ENCODE data around the gene MANBA.
"Not testable (repeated sequence)": the region's sequence is repeated elsewhere in the genome, so short reads cannot be mapped to it uniquely, and the experiment has no call there.

The MANBA gene

GRCh38 chr4:102730968-102731533 lies 29.7 kb downstream of the MANBA start:
- in situ Hi-C loops (cut with HindIII; ENCODE audit: low pct_unique_long_range_greater_than_20kb, low sequenced_read_pairs), result no loop called here
- peak in 1 of 2 experiments; percentile 29 for DNase-seq (ENCODE audit: low read depth in 1 of 2, low spot score in 1 of 2)
- no peak for TF ChIP-seq JUND (IDR thresholded peaks at IDR 0.05; ENCODE audit: low read depth)

GRCh38 chr4:102729486-102729885 lies 31.3 kb downstream of the MANBA start:
- DNase-seq (ENCODE audit: low read depth in 1 of 2, low spot score in 1 of 2); in situ Hi-C loops (cut with HindIII; ENCODE audit: low pct_unique_long_range_greater_than_20kb, low sequenced_read_pairs): not testable (repeated sequence)

DNA sequence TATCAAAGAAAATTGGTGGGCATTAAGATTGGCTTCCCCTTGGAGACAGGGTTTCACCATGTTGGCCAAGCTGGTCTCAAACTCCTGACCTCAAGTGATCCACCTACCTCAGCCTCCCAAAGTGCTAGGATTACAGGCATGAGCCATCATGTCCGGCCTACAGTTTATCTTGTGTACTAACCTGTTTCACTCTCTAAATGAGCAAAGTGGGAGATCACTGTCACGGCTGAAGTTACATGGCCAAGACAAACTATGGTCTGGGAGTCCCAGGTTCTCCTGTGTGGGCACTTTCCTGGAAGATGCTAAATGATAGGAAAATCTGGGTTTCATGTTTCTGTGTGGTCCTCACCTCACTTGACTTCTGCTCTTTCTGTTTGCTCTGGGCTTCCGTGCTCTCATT lies 33.8 kb downstream of the MANBA start:
- in situ Hi-C loops (cut with HindIII; ENCODE audit: low pct_unique_long_range_greater_than_20kb, low sequenced_read_pairs); DNase-seq (ENCODE audit: low read depth in 1 of 2, low spot score in 1 of 2): not testable (repeated sequence)

DNA sequence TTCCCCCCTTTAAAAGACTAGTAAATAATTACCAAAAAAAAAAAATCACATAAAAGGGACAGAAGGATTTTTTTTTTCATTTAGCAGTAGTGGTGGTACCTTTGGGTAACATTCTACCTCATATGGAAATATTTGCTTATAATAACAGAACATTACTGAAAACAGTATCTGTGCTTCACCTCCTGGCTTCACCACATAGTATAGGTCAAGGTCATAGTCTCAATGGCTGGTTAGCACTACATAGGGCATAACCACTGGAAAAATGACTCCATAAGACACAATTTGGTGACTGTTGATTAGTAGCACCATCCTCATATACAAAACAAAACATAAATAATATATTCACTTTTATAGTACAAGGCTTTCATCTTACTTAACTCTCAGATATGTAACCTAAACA lies 34.7 kb downstream of the MANBA start:
- TF ChIP-seq JUND (IDR thresholded peaks at IDR 0.05; ENCODE audit: low read depth), result no peak
- in situ Hi-C loops (cut with HindIII; ENCODE audit: low pct_unique_long_range_greater_than_20kb, low sequenced_read_pairs), result no loop called here

DNA sequence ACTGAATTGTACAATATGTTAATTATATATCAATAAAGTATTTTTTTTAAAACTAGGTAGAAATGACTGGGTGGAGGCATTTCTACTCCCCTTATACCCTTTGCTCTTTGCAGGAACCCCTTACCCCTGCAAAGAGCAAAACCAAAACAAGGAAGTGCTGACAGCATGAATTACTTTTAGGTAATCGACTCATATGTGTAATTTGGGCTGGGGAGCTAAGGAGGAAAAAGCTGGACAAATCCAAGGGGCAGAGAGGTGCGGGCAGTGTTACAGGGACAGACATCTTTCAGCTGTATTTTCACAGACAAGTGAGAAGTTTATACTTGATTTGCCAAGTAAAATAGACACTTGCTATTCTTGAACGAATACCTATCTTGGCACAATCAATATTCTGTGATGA lies 35.5 kb downstream of the MANBA start:
- in situ Hi-C loops (cut with HindIII; ENCODE audit: low pct_unique_long_range_greater_than_20kb, low sequenced_read_pairs), result no loop called here
- TF ChIP-seq JUND (IDR thresholded peaks at IDR 0.05; ENCODE audit: low read depth), result no peak
- DNase-seq (ENCODE audit: low read depth in 1 of 2, low spot score in 1 of 2), result no peak

More for the DNA sequence above, 34.7 kb downstream of the MANBA start:
- no peak for DNase-seq (ENCODE audit: low read depth in 1 of 2, low spot score in 1 of 2)

DNA sequence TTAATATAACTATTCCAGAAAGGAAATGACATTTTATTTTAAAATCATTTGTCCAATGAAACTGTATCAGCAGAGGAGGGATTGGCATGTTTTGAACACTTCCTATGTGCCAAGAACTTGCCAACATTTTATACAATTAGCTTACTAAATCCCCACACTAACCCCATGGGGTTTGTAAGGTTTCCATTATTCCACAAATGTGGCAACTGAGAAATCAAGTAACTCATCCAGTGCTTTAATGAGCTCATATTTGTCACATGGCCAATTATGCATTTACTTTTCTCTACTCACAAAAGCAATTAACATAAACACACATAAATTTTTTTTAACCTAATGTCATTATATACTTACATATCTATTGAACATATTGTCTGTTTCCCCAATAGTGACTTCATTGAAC lies 37.3 kb downstream of the MANBA start:
- DNase-seq (ENCODE audit: low read depth in 1 of 2, low spot score in 1 of 2), result no peak

DNA sequence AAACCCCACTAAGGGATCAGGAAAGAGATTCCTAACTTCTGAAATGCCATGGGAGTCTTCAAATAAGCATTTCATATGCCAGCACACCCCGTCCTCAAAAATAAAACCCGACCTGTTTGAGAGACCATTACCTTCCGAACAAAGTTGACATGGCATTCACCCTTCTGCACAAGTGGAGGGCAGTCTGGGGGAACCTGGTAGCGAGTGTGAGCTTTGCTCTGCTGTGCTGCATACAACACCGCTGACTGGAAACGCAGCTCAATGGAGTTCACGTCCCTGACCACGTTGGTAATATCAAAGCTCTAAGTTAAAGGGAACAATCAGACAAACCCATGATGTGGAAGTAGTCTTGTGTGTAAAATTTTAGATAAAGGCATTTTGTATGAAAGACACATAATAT lies 38.0 kb downstream of the MANBA start:
- DNase-seq (ENCODE audit: low read depth in 1 of 2, low spot score in 1 of 2), result no peak
- in situ Hi-C loops (cut with HindIII; ENCODE audit: low pct_unique_long_range_greater_than_20kb, low sequenced_read_pairs), result no loop called here
- TF ChIP-seq JUND (IDR thresholded peaks at IDR 0.05; ENCODE audit: low read depth), result no peak

More for the DNA sequence above, 37.3 kb downstream of the MANBA start:
- in situ Hi-C loops (cut with HindIII; ENCODE audit: low pct_unique_long_range_greater_than_20kb, low sequenced_read_pairs), result no loop called here
- TF ChIP-seq JUND (IDR thresholded peaks at IDR 0.05; ENCODE audit: low read depth), result no peak

DNA sequence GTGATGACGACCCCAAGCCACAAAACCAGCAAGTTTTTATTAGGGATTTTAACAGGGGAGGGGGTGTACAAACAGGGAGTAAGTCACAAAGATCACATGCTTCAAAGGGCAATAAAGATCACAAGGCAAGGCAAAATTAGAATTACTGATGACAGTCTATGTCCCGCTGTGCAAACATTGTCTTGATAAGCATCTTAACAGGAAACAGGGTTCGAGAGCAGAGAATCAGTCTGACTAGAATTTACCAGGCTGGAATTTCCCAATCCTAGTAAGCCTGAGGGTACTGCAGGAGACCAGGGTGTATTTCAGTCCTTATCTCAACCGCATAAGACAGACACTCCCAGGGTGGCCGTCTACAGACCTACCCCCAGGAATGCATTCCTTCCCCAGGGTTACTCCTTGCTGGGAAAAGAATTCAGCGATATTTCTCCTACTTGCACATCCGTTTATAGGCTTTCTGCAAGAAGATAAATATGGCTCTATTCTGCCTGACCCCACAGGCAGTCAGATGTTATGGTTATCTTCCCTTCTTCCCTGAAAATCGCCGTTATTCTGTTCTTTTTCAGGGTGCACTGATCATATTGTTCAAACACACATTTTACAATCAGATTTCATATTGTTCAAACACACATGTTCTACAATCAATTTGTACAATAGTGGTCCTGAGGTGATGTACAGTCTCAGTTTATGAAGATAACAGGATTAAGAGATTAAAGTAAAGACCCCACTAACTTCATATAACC lies 41.8 kb downstream of the MANBA start:
- in situ Hi-C loops (cut with HindIII; ENCODE audit: low pct_unique_long_range_greater_than_20kb, low sequenced_read_pairs); DNase-seq (ENCODE audit: low read depth in 1 of 2, low spot score in 1 of 2): not testable (repeated sequence)

GRCh38 chr4:102717448-102718092 lies 43.2 kb downstream of the MANBA start:
- no peak for DNase-seq (ENCODE audit: low read depth in 1 of 2, low spot score in 1 of 2)
- TF ChIP-seq JUND (IDR thresholded peaks at IDR 0.05; ENCODE audit: low read depth), result no peak

GRCh38 chr4:102715057-102715456 lies 45.7 kb downstream of the MANBA start:
- in situ Hi-C loops (cut with HindIII; ENCODE audit: low pct_unique_long_range_greater_than_20kb, low sequenced_read_pairs), result no loop called here
- TF ChIP-seq JUND (IDR thresholded peaks at IDR 0.05; ENCODE audit: low read depth), result no peak
- DNase-seq (ENCODE audit: low read depth in 1 of 2, low spot score in 1 of 2), result no peak

More at GRCh38 chr4:102717448-102718092, 43.2 kb downstream of the MANBA start:
- in situ Hi-C loops (cut with HindIII; ENCODE audit: low pct_unique_long_range_greater_than_20kb, low sequenced_read_pairs), result no loop called here

DNA sequence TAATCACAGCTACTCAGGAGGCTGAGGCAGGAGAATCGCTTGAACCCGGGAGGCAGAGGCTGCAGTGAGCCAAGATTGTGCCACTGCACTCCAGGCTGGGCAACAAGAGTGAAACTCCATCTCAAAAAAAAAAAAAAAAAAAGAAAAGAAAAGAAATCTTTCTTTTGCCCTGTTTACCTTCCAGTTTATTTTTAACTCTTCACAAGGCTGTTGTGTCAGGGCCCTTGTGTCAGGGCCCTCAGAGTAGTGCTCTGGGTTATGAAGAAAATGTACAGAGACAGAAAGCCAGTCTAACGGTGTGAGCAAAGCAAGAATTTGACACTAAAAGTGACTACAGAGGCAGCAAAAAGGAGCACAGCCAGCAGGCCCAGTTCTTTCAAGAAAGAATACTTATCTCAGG lies 47.0 kb downstream of the MANBA start:
- in situ Hi-C loops (cut with HindIII; ENCODE audit: low pct_unique_long_range_greater_than_20kb, low sequenced_read_pairs); DNase-seq (ENCODE audit: low read depth in 1 of 2, low spot score in 1 of 2): not testable (repeated sequence)

DNA sequence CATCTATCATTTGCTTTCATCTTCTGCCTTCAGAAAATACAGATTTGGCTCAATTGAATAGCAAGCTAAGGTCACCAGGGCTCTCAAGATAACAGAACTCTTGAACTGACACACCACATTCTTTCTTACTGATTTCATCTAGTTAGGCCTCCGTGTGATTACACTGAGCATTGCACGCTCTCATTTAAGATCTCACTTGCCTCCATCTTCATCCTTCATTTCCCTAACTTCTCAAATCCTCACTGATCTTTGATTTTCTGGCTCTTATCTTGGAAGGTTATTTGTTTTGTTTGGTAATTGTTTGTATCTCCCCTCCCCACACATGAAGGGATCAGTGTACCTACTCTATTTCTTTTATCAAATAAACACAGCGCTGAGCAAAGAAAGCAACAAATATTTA lies 47.7 kb downstream of the MANBA start:
- in situ Hi-C loops (cut with HindIII; ENCODE audit: low pct_unique_long_range_greater_than_20kb, low sequenced_read_pairs), result no loop called here
- no peak for DNase-seq (ENCODE audit: low read depth in 1 of 2, low spot score in 1 of 2)
- no peak for TF ChIP-seq JUND (IDR thresholded peaks at IDR 0.05; ENCODE audit: low read depth)

GRCh38 chr4:102710986-102711385 lies 49.8 kb downstream of the MANBA start:
- TF ChIP-seq JUND (IDR thresholded peaks at IDR 0.05; ENCODE audit: low read depth), result no peak
- no peak for DNase-seq (ENCODE audit: low read depth in 1 of 2, low spot score in 1 of 2)
- in situ Hi-C loops (cut with HindIII; ENCODE audit: low pct_unique_long_range_greater_than_20kb, low sequenced_read_pairs), result no loop called here

GRCh38 chr4:102709060-102709459 lies 51.7 kb downstream of the MANBA start:
- in situ Hi-C loops (cut with HindIII; ENCODE audit: low pct_unique_long_range_greater_than_20kb, low sequenced_read_pairs); DNase-seq (ENCODE audit: low read depth in 1 of 2, low spot score in 1 of 2): not testable (repeated sequence)
